Suprapubic skin (tissue), 4 donors: ENCODE results near the gene PXDC1. TPM values are rescaled to one million over a fixed set of nuclear protein-coding genes. Genes with fewer than 3 reads are reported as not detected.
"Not testable (repeated sequence)": the region's sequence is repeated elsewhere in the genome, so short reads cannot be mapped to it uniquely, and the experiment has no call there.

Experiments
- DNase-seq, 2 donors: peaks; one replicate each; pipeline ENCODE4 v3.0.0-alpha.2; 2019; ENCODE audit warnings: low spot score in 2 of 2
- H3K27ac ChIP-seq: fragments of 200-600 bp; sonication (generic); one replicate; pipeline ENCODE4 v1.5.1; 2019
- H3K27me3 ChIP-seq: fragments of 200-600 bp; sonication (generic); one replicate; pipeline ENCODE4 v1.5.1; 2019
- H3K36me3 ChIP-seq: fragments of 200-600 bp; sonication (generic); one replicate; pipeline ENCODE4 v1.5.1; 2019
- H3K4me1 ChIP-seq: fragments of 200-600 bp; sonication (generic); one replicate; pipeline ENCODE4 v1.5.1; 2019
- H3K4me3 ChIP-seq: fragments of 200-600 bp; sonication (generic); one replicate; pipeline ENCODE4 v1.5.1; 2019; ENCODE audit warnings: mild to moderate bottlenecking
- H3K9me3 ChIP-seq: fragments of 200-600 bp; sonication (generic); one replicate; pipeline ENCODE4 v1.5.1; 2019
- EP300 ChIP-seq: sonication (generic); formaldehyde crosslinking; IDR thresholded peaks from one replicate; pipeline ENCODE4 v1.6.1; 2017; ENCODE audit warnings: antibody characterized with exemption
- POLR2A ChIP-seq, 2 donors: fragments of 450-650 bp; IDR thresholded peaks; one replicate each; pipeline ENCODE4 v1.6.1; 2017; ENCODE audit warnings: antibody characterized with exemption in 2 of 2, mild to moderate bottlenecking in 2 of 2, moderate library complexity in 2 of 2
- POLR2AphosphoS5 ChIP-seq, 3 donors: sonication (generic); formaldehyde crosslinking; IDR thresholded peaks; one replicate each; pipeline ENCODE4 v1.6.1; 2017; ENCODE audit warnings: antibody characterized with exemption in 3 of 3
- WGBS: methylation state at CpG from one replicate; pipeline ENCODE4 v1.1.5; 2018; 5-methylcytosine and 5-hydroxymethylcytosine counted together
- total RNA-seq, 4 donors: library from RNA; depleted of rRNA; stranded (reverse); fragments of >200 nt; gene quantifications; one replicate each; pipeline ENCODE4 v1.1.0, GENCODE V29; 2016
- TF ChIP-seq, protein P1 (sequence below), 2 donors: fragments of 200-600 bp in 1 of 2; fragments of 450-650 bp in 1 of 2; sonication (generic) in 1 of 2; IDR thresholded peaks; one replicate each; pipeline ENCODE4 v1.5.1; 2016 to 2019; ENCODE audit warnings: antibody characterized with exemption in 2 of 2, mild to moderate bottlenecking in 1 of 2, moderate library complexity in 1 of 2

Gene PXDC1
- total RNA-seq, 4 donors from 2014 or later: 63.1 to 108 (median 68.5) TPM

DNA sequence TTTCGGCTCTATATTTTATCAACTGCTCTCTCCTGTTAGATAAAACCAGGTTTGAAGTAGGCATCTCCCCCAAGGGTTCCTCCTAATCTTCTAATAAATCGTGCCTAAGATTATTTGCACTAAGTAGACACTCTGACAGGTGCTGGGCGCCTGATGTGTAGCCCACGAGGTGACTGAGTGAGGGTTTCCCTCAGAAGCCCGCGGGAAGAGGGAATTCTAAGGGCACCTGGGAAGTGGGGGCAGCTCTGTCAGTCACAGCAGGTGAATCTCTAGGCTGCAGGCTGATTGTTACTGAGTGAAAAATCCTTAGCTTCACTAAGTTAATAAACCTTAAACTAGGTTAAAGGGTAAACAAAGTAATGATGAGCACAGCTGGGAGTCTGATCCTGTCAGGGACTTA, 68.2 kb downstream of the PXDC1 start:
- no peaks in the 10 kb centered on the region for H3K4me1 ChIP-seq
- H3K27ac ChIP-seq: no peak overlapping the region
- DNase-seq: no peak
- no peak for TF ChIP-seq EP300
- 75% methylated on average over 6 of the region's 6 CpGs for WGBS
- H3K27me3 ChIP-seq: no peaks in the 10 kb centered on the region
- H3K9me3 ChIP-seq: no peaks in the 10 kb centered on the region
- H3K36me3 ChIP-seq: no peaks in the 10 kb centered on the region
- no peak overlapping the region for H3K4me3 ChIP-seq

DNA sequence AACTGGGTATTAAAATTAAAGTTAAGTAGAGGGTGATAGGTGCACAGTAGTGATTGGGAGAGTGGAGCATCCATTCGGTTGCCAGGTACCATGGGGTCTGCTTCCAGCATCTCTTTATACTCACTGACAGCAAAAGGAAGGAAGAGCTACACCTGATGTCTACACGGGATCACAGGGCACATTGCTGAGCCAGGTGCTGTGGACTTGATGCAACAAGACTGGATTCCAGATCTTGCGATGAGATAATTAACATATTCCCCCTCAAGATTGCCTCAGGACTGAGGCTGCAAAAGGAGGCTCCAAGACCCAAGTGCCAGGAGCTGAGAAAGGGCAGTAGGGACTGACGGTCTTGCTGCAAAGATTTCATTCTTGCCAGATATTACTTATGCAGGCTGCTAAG, 72.6 kb downstream of the PXDC1 start:
- TF ChIP-seq POLR2A (IDR thresholded peaks at IDR 0.05): no peak
- no peak for TF ChIP-seq POLR2AphosphoS5 (IDR thresholded peaks at IDR 0.05)
- TF ChIP-seq, protein P1, sequence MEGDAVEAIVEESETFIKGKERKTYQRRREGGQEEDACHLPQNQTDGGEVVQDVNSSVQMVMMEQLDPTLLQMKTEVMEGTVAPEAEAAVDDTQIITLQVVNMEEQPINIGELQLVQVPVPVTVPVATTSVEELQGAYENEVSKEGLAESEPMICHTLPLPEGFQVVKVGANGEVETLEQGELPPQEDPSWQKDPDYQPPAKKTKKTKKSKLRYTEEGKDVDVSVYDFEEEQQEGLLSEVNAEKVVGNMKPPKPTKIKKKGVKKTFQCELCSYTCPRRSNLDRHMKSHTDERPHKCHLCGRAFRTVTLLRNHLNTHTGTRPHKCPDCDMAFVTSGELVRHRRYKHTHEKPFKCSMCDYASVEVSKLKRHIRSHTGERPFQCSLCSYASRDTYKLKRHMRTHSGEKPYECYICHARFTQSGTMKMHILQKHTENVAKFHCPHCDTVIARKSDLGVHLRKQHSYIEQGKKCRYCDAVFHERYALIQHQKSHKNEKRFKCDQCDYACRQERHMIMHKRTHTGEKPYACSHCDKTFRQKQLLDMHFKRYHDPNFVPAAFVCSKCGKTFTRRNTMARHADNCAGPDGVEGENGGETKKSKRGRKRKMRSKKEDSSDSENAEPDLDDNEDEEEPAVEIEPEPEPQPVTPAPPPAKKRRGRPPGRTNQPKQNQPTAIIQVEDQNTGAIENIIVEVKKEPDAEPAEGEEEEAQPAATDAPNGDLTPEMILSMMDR (IDR thresholded peaks at IDR 0.05): no peak
- TF ChIP-seq EP300: no peak

DNA sequence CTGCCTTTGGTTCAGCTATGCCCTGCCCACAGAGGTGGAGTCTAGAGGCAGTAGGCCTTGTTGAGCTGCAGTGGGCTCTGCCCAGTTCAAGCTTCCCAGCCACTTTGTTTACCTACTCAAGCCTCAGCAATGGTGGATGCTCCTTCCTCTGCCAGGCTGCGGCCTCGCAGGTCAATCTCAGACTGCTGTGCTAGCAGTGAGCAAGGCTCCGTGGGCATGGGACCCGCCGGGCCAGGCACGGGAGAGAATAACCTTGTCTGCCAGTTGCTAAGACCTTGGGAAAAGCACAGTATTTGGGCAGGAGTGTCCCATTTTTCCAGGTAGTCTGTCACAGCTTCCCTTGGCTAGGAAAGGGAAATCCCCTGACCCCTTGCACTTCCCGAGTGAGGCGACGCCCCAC, 73.8 kb downstream of the PXDC1 start:
- not testable (repeated sequence) for H3K27ac ChIP-seq, DNase-seq, H3K4me3 ChIP-seq, H3K36me3 ChIP-seq, H3K4me1 ChIP-seq, H3K27me3 ChIP-seq, H3K9me3 ChIP-seq
- 96% methylated on average over 9 of the region's 9 CpGs for WGBS

More for the DNA sequence above, 72.6 kb downstream of the PXDC1 start:
- H3K27me3 ChIP-seq: no peaks in the 10 kb centered on the region
- H3K36me3 ChIP-seq: no peaks in the 10 kb centered on the region
- no peak overlapping the region for H3K27ac ChIP-seq
- H3K4me1 ChIP-seq: no peaks in the 10 kb centered on the region
- H3K9me3 ChIP-seq: no peaks in the 10 kb centered on the region
- 64% methylated on average over 4 of the region's 4 CpGs for WGBS
- H3K4me3 ChIP-seq: no peak overlapping the region
- DNase-seq: no peak

DNA sequence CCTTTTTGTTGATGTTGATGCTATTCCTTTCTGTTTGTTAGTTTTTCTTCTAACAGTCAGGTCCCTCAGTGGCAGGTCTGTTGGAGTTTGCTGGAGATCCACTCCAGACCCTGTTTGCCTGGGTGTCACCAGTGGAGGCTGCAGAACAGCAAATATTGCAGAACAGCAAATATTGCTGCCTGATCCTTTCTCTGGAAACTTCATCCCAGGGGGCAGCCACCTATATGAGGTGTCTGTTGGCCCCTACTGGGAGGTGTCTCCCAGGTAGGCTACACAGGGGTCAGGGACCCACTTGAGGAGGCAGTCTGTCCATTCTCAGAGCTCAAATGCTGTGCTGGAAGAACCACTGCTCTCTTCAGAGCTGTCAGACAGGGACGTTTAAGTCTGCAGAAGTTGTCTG, 74.2 kb downstream of the PXDC1 start:
- not testable (repeated sequence) for H3K9me3 ChIP-seq, H3K27ac ChIP-seq, H3K27me3 ChIP-seq, H3K4me1 ChIP-seq, H3K36me3 ChIP-seq, H3K4me3 ChIP-seq, DNase-seq
- WGBS: 33% methylated on average over 1 of the region's 1 CpG

Other genes starting within 250 kb of the PXDC1 start
- gene FAM50B, start 97.7 kb upstream of the PXDC1 start, total RNA-seq: 10 to 100 TPM in 3 of 4 donors, 1 to 10 TPM in 1; 8.5 to 15.7 (median 11.6) TPM